Epithelial cell of proximal tubule (primary cell): ENCODE results near the gene FGF18. TPM values are rescaled to one million over a fixed set of nuclear protein-coding genes. Genes with fewer than 3 reads are reported as not detected.

Experiments used
- DNase-seq: peaks from one replicate; pipeline ENCODE4 v3.0.0-alpha.2; 2011; ENCODE audit warnings: low read depth
- H3K4me3 ChIP-seq: 2 replicates; pipeline ENCODE4 v1.5.1; 2011; ENCODE audit warnings: low read depth, mild to moderate bottlenecking, low read length
- CTCF ChIP-seq: conservative IDR thresholded peaks from 2 replicates; pipeline ENCODE4 v1.5.1; 2012; ENCODE audit warnings: low read depth, mild to moderate bottlenecking, low read length
- total RNA-seq: library from RNA; depleted of rRNA; stranded (reverse); fragments of >200 nt; gene quantifications from 2 replicates; pipeline ENCODE4 v1.2.3, GENCODE V29; 2015

FGF18 gene
- total RNA-seq, 1 donor from 2014 or later: not detected

DNA sequence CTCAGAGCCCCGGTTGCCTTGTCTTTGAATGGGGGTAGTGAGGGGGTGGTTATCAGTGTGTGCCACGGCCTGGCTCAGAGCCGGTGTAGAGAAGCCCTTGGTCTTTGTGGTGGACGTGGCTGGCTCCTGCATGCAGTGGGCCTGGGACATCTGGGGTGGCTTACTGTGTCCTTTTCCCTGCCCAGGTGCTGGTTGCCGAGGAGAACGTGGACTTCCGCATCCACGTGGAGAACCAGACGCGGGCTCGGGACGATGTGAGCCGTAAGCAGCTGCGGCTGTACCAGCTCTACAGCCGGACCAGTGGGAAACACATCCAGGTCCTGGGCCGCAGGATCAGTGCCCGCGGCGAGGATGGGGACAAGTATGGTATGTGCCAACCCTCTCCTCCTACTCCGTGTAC lies 16.5 kb downstream of the FGF18 start:
- TF ChIP-seq CTCF: no peak
- no peak overlapping the region for H3K4me3 ChIP-seq
- no peak for DNase-seq

DNA sequence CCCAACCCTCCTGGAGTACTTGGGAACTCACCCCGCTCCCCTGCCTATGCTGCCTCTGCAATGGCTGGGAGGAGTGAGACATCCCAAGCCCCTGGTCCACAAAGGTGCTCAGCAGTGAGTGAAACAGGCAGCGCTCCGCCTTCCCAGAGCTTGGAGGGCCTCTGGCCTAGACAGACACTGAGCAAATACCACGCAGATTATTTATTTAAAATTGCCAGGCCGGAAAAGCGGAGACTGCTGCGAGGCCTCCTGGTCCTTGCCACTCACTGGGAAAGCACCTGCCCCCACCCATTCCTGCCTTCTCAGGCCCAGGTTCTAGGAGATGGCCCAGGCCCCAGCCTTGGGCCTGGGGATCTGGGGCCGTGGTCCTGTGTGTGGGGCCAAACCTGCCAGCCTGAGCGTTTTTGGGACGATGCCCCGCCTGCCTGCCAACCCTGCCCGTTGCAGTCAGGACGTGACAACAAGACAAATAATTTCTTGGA lies 17.4 kb downstream of the FGF18 start:
- no peak overlapping the region for H3K4me3 ChIP-seq
- TF ChIP-seq CTCF: no peak
- DNase-seq: no peak

DNA sequence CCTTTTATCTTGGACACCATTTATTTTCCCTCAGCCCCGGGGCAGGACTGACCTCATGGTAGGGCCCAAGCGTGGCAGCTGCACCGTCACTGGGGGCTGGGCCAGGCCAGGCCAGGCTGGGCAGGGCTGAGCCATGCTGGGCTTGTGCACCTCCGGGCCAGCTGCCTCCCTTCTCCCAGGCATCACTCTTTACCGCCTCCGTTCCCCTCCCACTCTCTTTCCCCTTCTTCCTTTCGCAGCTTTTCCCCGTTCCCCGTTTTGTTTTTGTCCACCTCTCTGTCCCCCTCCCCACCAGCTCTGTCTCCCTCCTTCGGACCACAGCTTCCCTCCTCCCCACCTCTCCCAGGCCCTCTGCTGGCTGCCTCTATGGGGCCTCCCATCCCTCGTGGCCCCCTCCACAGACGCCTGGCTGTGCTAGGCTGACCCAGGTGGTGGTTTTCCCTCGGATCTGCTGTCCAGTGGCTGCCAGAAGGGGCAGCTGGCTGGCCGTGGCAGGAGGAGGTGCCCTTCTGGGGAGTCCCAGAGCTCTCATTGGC lies 17.9 kb downstream of the FGF18 start:
- no peak for TF ChIP-seq CTCF
- H3K4me3 ChIP-seq: no peak overlapping the region
- DNase-seq: no peak

DNA sequence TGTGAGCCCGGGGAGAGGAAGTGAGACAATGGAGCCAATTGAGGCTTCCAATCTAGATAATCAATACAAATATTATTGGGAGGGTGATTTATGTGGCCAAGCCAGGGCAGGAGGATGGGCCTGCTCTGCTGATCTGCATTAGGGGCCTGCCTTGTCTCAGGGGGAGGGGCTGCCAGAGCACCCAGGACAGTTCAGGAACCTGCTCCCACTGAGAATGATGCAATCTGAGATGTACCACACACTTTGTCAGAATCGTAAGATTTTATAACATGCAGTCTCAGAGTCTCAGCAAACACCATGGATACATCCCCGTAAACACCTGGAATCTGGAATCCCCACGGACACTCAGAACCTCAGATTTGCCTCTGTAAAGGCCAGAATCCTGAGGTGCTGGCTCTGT lies 19.3 kb downstream of the FGF18 start:
- no peak for DNase-seq

GRCh38 chr5:171441246-171441791 lies 21.9 kb downstream of the FGF18 start:
- no peak for TF ChIP-seq CTCF
- no peak for DNase-seq

More for the DNA sequence above, 19.3 kb downstream of the FGF18 start:
- TF ChIP-seq CTCF: no peak
- no peak overlapping the region for H3K4me3 ChIP-seq

GRCh38 chr5:171442287-171443042 lies 23.0 kb downstream of the FGF18 start:
- TF ChIP-seq CTCF: no peak
- H3K4me3 ChIP-seq: no peak overlapping the region
- DNase-seq: no peak

More at GRCh38 chr5:171441246-171441791, 21.9 kb downstream of the FGF18 start:
- H3K4me3 ChIP-seq: no peak overlapping the region
